GM12878 (cell line): ENCODE measurements around the gene CTR9. TPM values are rescaled to one million over a fixed set of nuclear protein-coding genes. Genes with fewer than 3 reads are reported as not detected.

Experiments
- BACH1 ChIP-seq: fragments of 450-650 bp; IDR thresholded peaks from 2 replicates; pipeline ENCODE4 v1.6.1; 2017; ENCODE audit warnings: mild to moderate bottlenecking, borderline replicate concordance
- CEBPB ChIP-seq, 2 experiments: fragments of 150-350 bp in 1 of 2; IDR thresholded peaks; 2 replicates each; pipeline ENCODE4 v1.6.1; 2012 to 2014; ENCODE audit warnings: low read depth in 2 of 2, low read length in 2 of 2, borderline replicate concordance in 1 of 2, inconsistent platforms in 1 of 2
- DPF2 ChIP-seq: fragments of 450-650 bp; IDR thresholded peaks from 2 replicates; pipeline ENCODE4 v1.6.1; 2017; ENCODE audit warnings: mild to moderate bottlenecking
- HDAC2 ChIP-seq: fragments of 200-600 bp; sonication (generic); IDR thresholded peaks from 2 replicates; pipeline ENCODE4 v1.6.1; 2017
- REST ChIP-seq: IDR thresholded peaks from 2 replicates; pipeline ENCODE4 v1.6.1; 2012; ENCODE audit warnings: mild to moderate bottlenecking, low read depth, low read length
- ZNF24 ChIP-seq: fragments of 450-650 bp; IDR thresholded peaks from 2 replicates; pipeline ENCODE4 v1.6.1; 2017; ENCODE audit warnings: antibody characterized with exemption, mild to moderate bottlenecking
- ZNF592 ChIP-seq: fragments of 450-650 bp; IDR thresholded peaks from 2 replicates; pipeline ENCODE4 v1.6.1; 2017; ENCODE audit warnings: mild to moderate bottlenecking, moderate library complexity
- polyA plus RNA-seq, 11 experiments: library from polyadenylated mRNA; depleted of rRNA in 4 of 11; unstranded in 6 of 11; stranded (reverse) in 5 of 11; fragments of >200 nt; fragmentation: Nextera tagmentation in 4 of 11; fragmentation: Illumina TruSeq in 1 of 11; extraction: Ambion mirVana in 4 of 11; extraction: Trizol in 1 of 11; gene quantifications; 1 replicate in 1 of 11; 2 replicates in 10 of 11; pipeline versions ENCODE4 v1.2.1 to v1.2.3, GENCODE V29; 2011 to 2016; ENCODE audit warnings: inconsistent platforms in 2 of 11, missing spikeins in 2 of 11, low read depth in 1 of 11
- total RNA-seq, 4 experiments: library from RNA; depleted of rRNA in 3 of 4; stranded (reverse); fragments of >200 nt in 3 of 4; fragmentation: Illumina TruSeq in 1 of 4; extraction: Trizol in 1 of 4; gene quantifications; 2 replicates each; pipeline versions ENCODE4 v1.2.1 to v1.2.3, GENCODE V29; 2013 to 2021

CTR9 gene
- total and polyA plus RNA-seq, 10 of the 15 experiments (the other 5 are each of a cell fraction or from before 2014, with no cell fraction given): 13.9 to 54.9 (median 28.9) TPM

GRCh38 chr11:10785146-10785474, 34.1 kb downstream of the CTR9 start (continued):
- TF ChIP-seq REST: no peak
- TF ChIP-seq HDAC2: no peak
- no peak for TF ChIP-seq ZNF592
- no peak for TF ChIP-seq BACH1
- TF ChIP-seq DPF2: no peak
- TF ChIP-seq CEBPB (IDR thresholded peaks at IDR 0.05; ENCODE audit: borderline replicate concordance in 1 of 2, low read depth in 2 of 2, low read length in 2 of 2): no peak
- no peak for TF ChIP-seq ZNF24
